HG02571 (cell line): Measurements from ENCODE around the gene ZPLD1.

ENCODE experiments used
- ATAC-seq: cut with Tn5 transposase; IDR thresholded peaks from one replicate; pipeline ENCODE4 v1.9.1; 2021; ENCODE audit warnings: mild to moderate bottlenecking, moderate library complexity; ENCODE audit not compliant: unreplicated experiment

Gene ZPLD1

DNA sequence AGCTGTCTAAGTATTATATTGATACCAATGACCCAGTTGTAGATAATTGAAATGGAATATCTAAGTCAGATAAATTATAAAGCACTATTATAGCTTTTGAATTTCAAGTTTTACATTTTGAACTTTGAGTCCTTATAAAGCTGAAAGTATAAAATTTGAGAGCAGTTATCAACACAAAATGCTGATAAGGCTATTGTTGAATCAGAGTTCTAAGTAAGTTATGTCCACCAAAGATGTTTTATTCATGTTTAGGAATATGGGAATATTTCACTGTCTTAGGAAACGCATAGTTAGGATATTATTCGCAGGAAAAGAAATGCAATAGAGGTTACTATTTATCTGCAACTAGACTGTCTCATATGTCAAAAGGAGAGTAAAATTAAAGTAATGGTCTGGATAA, 29.4 kb downstream of the ZPLD1 start:
- no peak for ATAC-seq

GRCh38 chr3:102466001-102466400, 31.2 kb downstream of the ZPLD1 start:
- ATAC-seq = no peak

DNA sequence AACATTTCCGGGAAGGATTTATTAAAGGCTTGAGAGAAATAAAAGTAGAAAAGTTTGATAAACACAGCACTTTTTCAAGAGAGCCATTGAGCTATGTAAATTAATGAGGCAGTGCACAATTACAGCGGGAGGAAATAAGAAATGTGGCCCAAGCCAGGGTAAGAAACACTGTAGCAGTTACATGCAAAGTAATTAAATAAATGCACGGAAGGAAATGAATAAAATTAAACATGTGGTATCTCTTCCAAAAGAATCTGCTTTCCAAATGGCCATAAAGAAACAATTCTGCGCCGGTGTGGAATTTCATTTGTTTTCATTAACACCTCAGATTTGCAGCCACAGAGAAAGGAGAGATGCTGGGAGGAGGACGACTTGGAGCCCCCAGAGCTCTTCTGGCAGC, 35.3 kb downstream of the ZPLD1 start:
- ATAC-seq = no peak

GRCh38 chr3:102471001-102471400, 36.2 kb downstream of the ZPLD1 start:
- ATAC-seq = no peak

- ATAC-seq = no peak
Measured at GRCh38 chr3:102471491-102471890, 36.7 kb downstream of the ZPLD1 start.

GRCh38 chr3:102473648-102474047, 38.8 kb downstream of the ZPLD1 start:
- ATAC-seq = no peak

GRCh38 chr3:102474207-102474606, 39.4 kb downstream of the ZPLD1 start:
- ATAC-seq = no peak

- ATAC-seq = no peak
Measured at GRCh38 chr3:102476198-102476597, 41.4 kb downstream of the ZPLD1 start.

- ATAC-seq = no peak
Measured at GRCh38 chr3:102478160-102478559, 43.3 kb downstream of the ZPLD1 start.

GRCh38 chr3:102480139-102480538, 45.3 kb downstream of the ZPLD1 start:
- no peak for ATAC-seq

DNA sequence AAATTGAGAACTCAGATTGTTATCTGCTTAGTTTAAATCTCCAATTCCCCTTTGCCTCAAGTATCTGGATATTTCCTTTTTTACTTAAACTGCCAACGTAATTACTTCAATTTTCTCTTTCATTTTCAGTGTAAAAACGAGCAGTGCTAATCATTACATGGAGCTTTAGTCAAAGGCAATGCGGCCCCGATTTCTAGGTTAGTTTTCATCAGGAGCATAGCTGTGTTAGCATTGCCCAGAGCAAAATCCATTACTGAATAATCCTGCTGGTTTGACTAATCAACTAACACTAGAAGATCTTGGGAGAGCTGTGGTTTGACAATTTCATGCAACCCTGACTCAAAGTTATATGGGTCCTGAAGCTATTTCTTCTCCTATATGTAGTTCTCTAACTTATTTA, 46.2 kb downstream of the ZPLD1 start:
- no peak for ATAC-seq

GRCh38 chr3:102483556-102483955, 48.7 kb downstream of the ZPLD1 start:
- ATAC-seq = no peak

DNA sequence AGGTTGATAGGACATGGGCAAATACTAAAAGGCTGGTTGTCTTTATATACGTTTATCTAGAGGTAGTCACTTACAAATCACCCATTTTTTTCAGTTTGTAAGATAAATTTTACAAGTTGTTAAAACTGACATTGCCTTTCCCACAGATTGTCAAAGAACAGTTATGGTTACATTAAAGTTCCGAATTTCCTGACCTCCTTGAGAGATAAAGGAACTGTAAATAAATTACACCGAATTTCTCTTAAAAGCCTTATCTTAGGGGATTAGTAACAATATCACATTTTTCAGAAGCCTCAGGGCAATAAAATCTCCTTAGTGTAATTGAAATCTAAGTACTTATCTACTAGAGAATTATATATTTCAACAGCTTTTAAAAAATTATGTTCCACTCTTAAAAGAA, 49.5 kb downstream of the ZPLD1 start:
- ATAC-seq = no peak

DNA sequence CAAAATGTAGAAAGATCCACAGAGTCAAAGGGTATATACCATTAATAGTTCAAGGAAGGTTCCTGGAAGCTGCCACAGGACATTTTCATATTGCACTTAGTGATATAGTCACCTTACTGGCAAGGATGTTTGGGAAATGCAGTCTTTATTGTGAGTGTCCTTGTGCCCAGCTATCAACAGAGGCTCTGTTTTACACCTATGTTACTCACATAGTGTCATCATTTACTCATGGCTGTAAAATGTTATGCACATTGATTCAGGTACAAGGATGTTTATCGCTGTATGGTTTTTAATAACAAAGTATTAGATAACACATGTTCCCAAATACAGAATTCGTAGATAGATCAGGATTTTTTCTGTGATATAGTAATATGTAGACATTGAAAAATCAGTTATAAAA, 50.9 kb downstream of the ZPLD1 start:
- ATAC-seq = no peak

DNA sequence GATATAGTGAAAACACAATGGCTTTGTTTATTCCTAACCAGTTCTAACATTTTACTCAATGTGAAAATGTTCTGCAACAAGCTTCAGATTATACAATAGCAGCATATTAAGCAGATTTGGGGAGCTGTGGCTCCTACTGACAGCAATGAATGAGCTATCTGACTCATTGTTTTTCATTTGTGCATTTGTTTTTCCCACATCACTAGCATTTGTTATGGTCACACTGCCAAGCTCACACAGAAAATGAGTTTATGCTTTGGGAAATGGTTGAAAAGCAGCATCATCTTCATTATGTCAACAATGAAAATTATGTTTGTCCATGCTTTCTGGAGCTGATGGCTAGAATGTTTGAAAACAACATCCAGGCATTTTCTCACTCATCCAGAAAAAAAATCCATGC, 53.5 kb downstream of the ZPLD1 start:
- no peak for ATAC-seq

DNA sequence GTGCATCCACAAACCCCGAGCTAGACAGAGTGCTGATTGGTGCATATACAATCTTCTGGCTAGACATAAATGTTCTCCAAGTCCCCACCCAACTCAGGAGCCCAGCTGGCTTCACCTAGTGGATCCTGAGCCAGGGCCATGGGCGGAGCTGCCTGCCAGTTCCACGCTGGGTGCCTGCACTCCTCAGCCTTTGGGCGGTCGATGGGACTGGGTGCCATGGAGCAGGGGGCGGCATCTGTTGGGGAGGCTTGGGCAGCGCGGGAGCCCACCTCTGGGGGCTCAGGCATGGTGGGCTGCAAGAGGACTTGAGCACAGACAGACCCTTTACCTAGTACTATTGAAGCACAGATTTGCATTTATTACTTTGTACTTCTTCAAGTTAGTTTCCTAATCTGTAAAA, 57.5 kb downstream of the ZPLD1 start:
- no peak for ATAC-seq

DNA sequence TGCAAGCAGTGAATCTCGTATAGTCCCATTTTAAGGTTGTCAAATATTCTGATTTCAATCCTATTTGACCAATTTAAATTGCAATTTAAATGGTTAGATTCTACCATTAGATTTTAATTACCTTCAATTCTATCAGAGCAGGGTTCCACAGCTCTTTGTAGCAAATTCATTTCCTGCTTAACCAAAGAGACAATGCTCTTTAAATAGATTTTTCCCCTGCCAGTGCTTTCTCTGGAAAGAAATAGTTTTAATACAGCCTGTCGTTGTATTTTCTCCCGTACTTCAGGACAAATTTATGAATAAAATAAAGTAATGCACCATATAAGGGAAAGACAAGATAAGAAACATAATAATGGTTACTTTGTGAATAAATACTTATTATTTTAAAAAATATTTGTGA, 62.8 kb downstream of the ZPLD1 start:
- no peak for ATAC-seq

DNA sequence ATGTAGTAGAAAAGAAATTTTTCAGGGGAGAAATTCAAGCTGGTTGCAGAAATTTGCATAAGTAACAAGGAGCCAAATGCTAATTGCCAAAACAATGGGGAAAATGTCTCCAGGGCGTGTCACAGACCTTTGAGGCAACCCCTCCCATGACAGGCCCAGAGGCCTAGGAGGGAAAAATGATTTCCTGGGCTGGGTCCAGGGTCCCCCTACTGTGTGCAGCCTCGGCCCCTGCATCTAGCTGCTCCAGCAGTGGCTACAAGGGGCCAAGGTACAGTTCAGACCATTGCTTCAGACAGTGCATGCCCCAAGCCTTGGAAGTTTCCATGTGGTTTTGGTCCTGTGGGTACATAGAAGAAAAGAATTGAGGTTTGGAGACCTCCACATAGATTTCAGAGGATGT, 70.7 kb downstream of the ZPLD1 start:
- no peak for ATAC-seq

DNA sequence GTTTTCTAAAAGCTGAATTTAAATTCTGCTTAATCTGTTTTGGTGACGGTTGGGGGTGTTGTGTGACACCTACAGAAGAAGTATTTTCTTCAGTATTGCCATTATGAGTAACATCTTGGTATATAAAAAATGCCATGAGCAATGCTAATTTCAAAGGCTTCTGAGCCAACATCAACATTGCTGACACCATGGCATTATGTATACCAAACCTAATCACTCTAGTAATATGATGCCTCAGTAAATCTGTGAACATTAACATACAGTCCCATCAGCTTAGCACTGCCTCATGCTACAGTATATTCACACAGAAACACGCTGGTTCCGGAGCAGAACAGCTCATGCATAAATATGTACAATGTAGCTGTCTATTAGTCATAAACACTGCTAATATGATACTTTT, 75.8 kb downstream of the ZPLD1 start:
- ATAC-seq = no peak

DNA sequence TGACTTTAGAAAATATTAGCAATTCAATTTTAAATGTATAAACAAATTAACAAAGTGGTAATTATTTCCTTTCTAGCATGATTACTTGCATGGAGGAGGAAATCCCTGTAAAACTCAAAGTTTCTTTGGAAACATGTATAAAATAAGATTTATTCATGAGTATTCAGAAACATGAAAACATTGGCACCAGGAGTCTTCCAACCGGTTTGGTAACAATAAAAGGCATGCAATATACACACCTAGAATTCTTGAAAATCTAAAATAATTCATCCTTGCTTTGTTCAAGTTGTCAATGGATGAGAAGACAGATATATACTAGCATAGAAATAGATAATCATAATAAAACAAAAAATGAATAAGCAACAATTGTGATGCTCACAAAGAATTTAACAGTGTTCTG, 76.4 kb downstream of the ZPLD1 start:
- no peak for ATAC-seq

- ATAC-seq = no peak
Measured at GRCh38 chr3:102511639-102512038, 76.8 kb downstream of the ZPLD1 start.

DNA sequence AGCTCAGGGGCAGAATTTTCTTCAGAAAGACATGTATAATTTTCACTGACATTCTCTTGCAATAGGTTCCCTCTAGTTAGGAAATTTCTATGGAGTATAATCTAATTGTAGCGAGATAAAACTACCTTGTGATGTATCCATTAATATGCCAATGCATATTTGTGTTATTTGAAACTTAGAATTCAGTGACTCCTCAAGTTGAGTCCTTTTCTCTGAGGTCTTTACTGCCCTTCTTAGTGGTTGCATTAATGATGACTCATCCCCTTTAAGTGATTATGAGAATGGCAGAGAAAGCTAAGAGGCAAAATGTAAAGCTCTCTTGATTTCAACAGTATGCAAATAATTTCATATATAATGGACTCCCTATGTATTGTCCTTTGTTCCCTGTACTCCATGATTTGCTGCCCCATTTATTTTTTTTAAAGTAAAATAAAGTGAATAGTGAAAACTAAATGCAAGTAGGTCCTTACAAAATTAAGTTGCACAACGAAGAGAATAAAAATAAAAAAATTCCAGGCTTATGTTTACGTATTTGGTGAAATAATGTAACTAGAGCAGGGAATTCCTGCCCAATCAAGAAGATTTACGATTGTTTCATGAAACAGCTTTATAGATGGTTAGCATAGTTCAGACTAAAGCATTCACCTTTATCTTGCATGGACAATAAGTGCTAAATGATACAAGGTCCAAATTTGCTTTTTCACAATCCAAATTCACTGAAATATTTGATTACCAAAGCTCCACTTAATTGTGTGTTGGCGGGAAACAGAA, 78.1 kb downstream of the ZPLD1 start:
- ATAC-seq = no peak

- no peak for ATAC-seq
Measured at GRCh38 chr3:102514241-102514640, 79.4 kb downstream of the ZPLD1 start.
